Measurements from ENCODE around the gene ITGA7. TPM values are rescaled to one million over a fixed set of nuclear protein-coding genes. Genes with fewer than 3 reads are reported as not detected.

Gene ITGA7
- total RNA-seq, 1 experiment from 2014 or later = 14.7 TPM

GRCh38 chr12:55684761-55685370 lies 22.8 kb downstream of the ITGA7 start:
- no TSS peak for BruUV-seq (replicated peaks)
- no peaks in the 10 kb centered on the region for H3K27me3 ChIP-seq (replicated peaks; ENCODE audit: insufficient read depth, low read depth, low read length, poor library complexity)
- CTCF ChIA-PET = no interaction called here
- intact Hi-C loops (cut with micrococcal nuclease; ENCODE audit: unreplicated experiment) = no loop called here
- no peak overlapping the region for H3K4me3 ChIP-seq (ENCODE audit: low read depth, low read length, poor library complexity, severe bottlenecking)
- no peak for TF ChIP-seq CTCF (conservative IDR thresholded peaks at IDR 0.05; ENCODE audit: low read depth, low read length)
- TF ChIP-seq EZH2 (IDR thresholded peaks at IDR 0.05; ENCODE audit: borderline replicate concordance, low read depth, low read length, poor library complexity, severe bottlenecking) = no peak
- H3K9me3 ChIP-seq (ENCODE audit: low read depth, low read length, poor library complexity, severe bottlenecking) = no peaks in the 10 kb centered on the region
- no peak for DNase-seq (ENCODE audit: low spot score)
- H3K27ac ChIP-seq (ENCODE audit: low read depth, low read length, poor library complexity, severe bottlenecking) = no peak overlapping the region
- POLR2A ChIA-PET (ENCODE audit: low non-redundant PET) = no interaction called here
- H3K36me3 ChIP-seq (ENCODE audit: insufficient read depth, low read length, poor library complexity, severe bottlenecking) = no peaks in the 10 kb centered on the region
- peaks cover 12% of the 10 kb centered on the region for H3K4me1 ChIP-seq (ENCODE audit: insufficient read depth, low read length, poor library complexity, severe bottlenecking)

- intact Hi-C loops (cut with micrococcal nuclease; ENCODE audit: unreplicated experiment) = no loop called here
- no TSS peak for BruUV-seq (replicated peaks)
- TF ChIP-seq EZH2 (IDR thresholded peaks at IDR 0.05; ENCODE audit: borderline replicate concordance, low read depth, low read length, poor library complexity, severe bottlenecking) (no peak), CTCF (conservative IDR thresholded peaks at IDR 0.05; ENCODE audit: low read depth, low read length) (no peak)
- ChIA-PET POLR2A (ENCODE audit: low non-redundant PET) (no interaction called here), CTCF (no interaction called here)
- no peak for DNase-seq (ENCODE audit: low spot score)
- H3K4me3 ChIP-seq (ENCODE audit: low read depth, low read length, poor library complexity, severe bottlenecking) = no peak overlapping the region
- H3K27me3 ChIP-seq (replicated peaks; ENCODE audit: insufficient read depth, low read depth, low read length, poor library complexity) = no peaks in the 10 kb centered on the region
- H3K27ac ChIP-seq (ENCODE audit: low read depth, low read length, poor library complexity, severe bottlenecking) = no peak overlapping the region
- H3K36me3 ChIP-seq (ENCODE audit: insufficient read depth, low read length, poor library complexity, severe bottlenecking) = no peaks in the 10 kb centered on the region
- peaks cover 12% of the 10 kb centered on the region for H3K4me1 ChIP-seq (ENCODE audit: insufficient read depth, low read length, poor library complexity, severe bottlenecking)
- no peaks in the 10 kb centered on the region for H3K9me3 ChIP-seq (ENCODE audit: low read depth, low read length, poor library complexity, severe bottlenecking)
Observed at GRCh38 chr12:55683676-55684075, 24.0 kb downstream of the ITGA7 start.

GRCh38 chr12:55682087-55682796 lies 25.5 kb downstream of the ITGA7 start:
- Histone ChIP-seq H3K4me3 (ENCODE audit: low read depth, low read length, poor library complexity, severe bottlenecking) (peak overlapping the region; percentile 47), H3K4me1 (ENCODE audit: insufficient read depth, low read length, poor library complexity, severe bottlenecking) (peaks cover 12% of the 10 kb centered on the region), H3K27me3 (replicated peaks; ENCODE audit: insufficient read depth, low read depth, low read length, poor library complexity) (no peaks in the 10 kb centered on the region), H3K27ac (ENCODE audit: low read depth, low read length, poor library complexity, severe bottlenecking) (peak overlapping the region; percentile 31), H3K36me3 (ENCODE audit: insufficient read depth, low read length, poor library complexity, severe bottlenecking) (no peaks in the 10 kb centered on the region), H3K9me3 (ENCODE audit: low read depth, low read length, poor library complexity, severe bottlenecking) (no peaks in the 10 kb centered on the region)
- ChIA-PET POLR2A (ENCODE audit: low non-redundant PET) (no interaction called here), CTCF (interaction anchor here (1.0 to 1.7 kb wide), 2 partner anchors 53 to 55 kb away, joined by 7 to 8 read pairs; no protein-coding TSS in a partner anchor)
- TF ChIP-seq CTCF (conservative IDR thresholded peaks at IDR 0.05; ENCODE audit: low read depth, low read length) = no peak
- DNase-seq (ENCODE audit: low spot score) = no peak
- intact Hi-C loops (cut with micrococcal nuclease; ENCODE audit: unreplicated experiment) = no loop called here
- no TSS peak for BruUV-seq (replicated peaks)
